Measurements from ENCODE around the gene TNNC1.

TNNC1 gene

DNA sequence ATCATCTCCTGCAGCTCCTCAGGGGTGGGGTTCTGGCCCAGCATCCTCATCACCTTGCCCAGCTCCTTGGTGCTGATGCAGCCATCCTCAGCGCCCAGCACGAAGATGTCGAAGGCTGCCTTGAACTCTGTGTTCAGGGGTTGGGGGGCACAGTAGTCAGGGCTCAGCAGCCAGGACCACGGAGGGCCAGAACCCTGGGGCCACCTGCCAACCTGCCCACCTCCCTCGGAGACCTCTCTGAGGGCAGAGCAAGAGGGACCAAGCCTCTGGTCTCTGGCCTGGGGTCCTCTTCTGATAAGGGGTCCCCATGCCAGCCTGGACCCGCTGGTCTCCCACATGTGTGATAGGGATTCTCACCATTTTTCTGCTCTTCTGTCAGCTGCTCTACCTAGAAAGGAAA lies 1.7 kb downstream of the TNNC1 start:
- H3K9ac ChIP-seq (ENCODE audit: low read length) = no peak overlapping the region
- no peaks in the 10 kb centered on the region for H3K27me3 ChIP-seq (ENCODE audit: control insufficient read depth, insufficient read depth, low read length)
- H3K9me3 ChIP-seq (ENCODE audit: control insufficient read depth, low read length) = no peaks in the 10 kb centered on the region
- H3K4me1 ChIP-seq (ENCODE audit: control insufficient read depth, insufficient read depth, low read length) = peaks cover 47% of the 10 kb centered on the region
- no peak overlapping the region for H3K4me3 ChIP-seq (ENCODE audit: low read length)
- no peaks in the 10 kb centered on the region for H3K36me3 ChIP-seq (ENCODE audit: control insufficient read depth, insufficient read depth, low read length)

DNA sequence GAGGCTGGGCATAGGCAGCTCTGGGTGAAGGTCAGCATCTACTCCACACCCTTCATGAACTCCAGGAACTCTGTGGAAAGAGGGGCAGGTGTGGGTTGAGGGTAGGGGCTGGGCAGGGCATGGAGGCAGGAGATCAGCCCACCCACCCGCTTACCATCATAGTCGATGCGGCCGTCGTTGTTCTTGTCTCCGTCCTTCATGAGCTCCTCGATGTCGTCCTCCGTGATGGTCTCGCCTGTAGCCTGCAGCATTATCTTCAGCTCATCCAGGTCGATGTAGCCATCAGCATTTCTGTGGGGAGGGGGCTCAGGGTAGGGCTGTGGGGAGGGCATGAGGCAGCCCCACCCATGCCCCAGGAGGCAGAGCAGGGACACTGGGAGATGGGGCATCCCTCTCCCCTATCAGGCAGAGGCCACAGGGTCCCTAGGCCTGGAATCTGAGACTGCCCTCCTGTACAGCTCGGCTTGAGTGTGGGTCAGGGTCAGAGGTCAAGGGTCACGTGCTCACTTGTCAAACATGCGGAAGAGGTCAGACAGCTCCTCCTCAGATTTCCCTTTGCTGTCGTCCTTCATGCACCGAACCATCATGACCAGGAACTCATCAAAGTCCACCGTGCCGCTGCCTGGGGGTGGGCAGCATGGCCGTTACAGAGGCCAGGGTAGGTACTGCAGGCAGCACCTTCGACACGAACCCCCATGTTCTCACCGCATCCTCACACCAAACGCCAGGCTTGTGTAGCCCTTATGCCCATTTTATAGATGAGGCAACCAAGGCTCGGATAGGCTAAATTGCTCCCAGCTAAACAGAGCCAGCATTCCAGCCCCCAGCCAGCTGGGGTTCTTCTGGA lies 2.4 kb downstream of the TNNC1 start:
- H3K9me3 ChIP-seq (ENCODE audit: control insufficient read depth, low read length) = no peaks in the 10 kb centered on the region
- no peak overlapping the region for H3K9ac ChIP-seq (ENCODE audit: low read length)
- peaks cover 44% of the 10 kb centered on the region for H3K4me1 ChIP-seq (ENCODE audit: control insufficient read depth, insufficient read depth, low read length)
- H3K27me3 ChIP-seq (ENCODE audit: control insufficient read depth, insufficient read depth, low read length) = no peaks in the 10 kb centered on the region
- H3K36me3 ChIP-seq (ENCODE audit: control insufficient read depth, insufficient read depth, low read length) = no peaks in the 10 kb centered on the region
- no peak overlapping the region for H3K4me3 ChIP-seq (ENCODE audit: low read length)

DNA sequence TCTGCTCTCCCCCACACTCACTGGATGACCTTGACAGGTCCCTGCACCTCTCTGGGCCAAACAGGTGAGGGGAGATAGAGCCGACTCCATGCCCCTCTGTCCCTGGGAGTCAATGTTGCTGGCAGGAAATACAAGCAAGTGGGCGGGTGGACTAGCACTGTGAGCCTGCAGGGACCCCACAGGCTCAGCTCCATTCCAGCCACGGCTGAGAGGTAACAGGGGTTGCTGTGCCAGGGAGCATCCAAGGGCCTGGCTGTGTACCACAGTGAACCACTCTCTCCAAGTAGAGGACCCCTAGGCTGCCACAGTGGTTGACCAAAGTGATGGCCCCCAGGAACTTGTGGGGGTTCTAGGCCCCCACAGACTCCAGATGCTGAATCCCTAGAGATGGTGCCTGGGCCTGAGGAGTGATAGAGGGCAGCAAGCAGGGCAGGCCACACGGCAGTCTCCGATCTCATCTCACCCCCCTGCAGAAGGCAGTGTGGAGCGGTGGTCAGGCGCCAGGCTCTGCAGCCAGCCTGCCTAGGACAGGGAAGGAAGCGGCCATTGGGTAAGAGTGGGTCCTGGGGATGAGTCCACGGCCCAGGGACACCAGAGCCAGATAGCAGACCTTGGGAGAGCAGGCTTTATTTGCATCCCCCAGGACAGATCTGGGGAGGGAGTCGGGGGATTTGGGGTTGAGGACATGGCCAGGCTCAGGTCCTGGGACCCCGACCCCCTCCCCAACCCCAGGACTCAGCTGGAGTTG lies 3.2 kb downstream of the TNNC1 start:
- Histone ChIP-seq H3K9me3 (ENCODE audit: control insufficient read depth, low read length) (no peaks in the 10 kb centered on the region), H3K36me3 (ENCODE audit: control insufficient read depth, insufficient read depth, low read length) (no peaks in the 10 kb centered on the region), H3K4me1 (ENCODE audit: control insufficient read depth, insufficient read depth, low read length) (peaks cover 38% of the 10 kb centered on the region), H3K27me3 (ENCODE audit: control insufficient read depth, insufficient read depth, low read length) (no peaks in the 10 kb centered on the region), H3K4me3 (ENCODE audit: low read length) (no peak overlapping the region), H3K9ac (ENCODE audit: low read length) (no peak overlapping the region)

DNA sequence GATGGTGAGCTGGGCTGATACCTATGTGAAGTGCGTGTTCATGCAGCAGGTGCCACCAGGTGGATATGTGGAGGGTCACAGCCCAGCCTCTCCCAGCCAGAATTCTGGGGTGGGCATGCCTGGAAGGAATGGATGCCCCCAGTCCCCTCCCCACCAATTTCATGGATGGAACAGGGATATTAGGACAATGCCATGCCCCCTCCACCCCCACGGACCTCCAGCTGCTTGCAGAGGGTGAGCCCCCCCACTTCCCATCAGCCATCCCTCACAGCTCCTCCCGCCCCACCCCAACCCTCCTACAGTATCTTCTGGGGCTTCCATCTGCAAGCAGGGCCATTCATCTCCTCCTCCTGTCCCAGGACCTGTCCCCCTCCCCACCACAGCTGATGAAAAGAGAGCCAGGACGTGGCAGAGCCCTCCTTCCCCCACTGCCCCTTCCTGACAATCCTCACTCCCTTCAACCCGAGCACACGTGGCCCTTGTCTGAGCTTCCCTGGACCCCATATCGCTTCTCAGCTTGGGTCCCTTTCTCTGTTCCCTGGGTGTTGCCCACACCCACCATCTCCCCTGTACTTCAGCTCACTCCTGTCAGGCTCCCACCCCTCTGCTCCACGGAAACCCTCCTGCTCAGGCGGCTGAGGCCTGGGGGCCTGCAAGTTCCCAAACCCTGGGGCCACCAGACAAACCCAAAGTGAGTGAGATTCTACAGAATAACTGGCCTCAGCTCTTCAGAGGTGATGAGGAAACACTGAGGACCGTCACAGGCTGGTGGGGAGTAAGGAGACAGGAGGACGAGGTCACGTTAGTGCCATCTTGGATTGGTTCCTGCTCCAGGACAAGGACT lies 6.1 kb downstream of the TNNC1 start:
- peaks cover 33% of the 10 kb centered on the region for H3K4me1 ChIP-seq (ENCODE audit: control insufficient read depth, insufficient read depth, low read length)
- no peak overlapping the region for H3K4me3 ChIP-seq (ENCODE audit: low read length)
- H3K27me3 ChIP-seq (ENCODE audit: control insufficient read depth, insufficient read depth, low read length) = no peaks in the 10 kb centered on the region
- no peaks in the 10 kb centered on the region for H3K9me3 ChIP-seq (ENCODE audit: control insufficient read depth, low read length)
- no peak overlapping the region for H3K9ac ChIP-seq (ENCODE audit: low read length)
- no peaks in the 10 kb centered on the region for H3K36me3 ChIP-seq (ENCODE audit: control insufficient read depth, insufficient read depth, low read length)

DNA sequence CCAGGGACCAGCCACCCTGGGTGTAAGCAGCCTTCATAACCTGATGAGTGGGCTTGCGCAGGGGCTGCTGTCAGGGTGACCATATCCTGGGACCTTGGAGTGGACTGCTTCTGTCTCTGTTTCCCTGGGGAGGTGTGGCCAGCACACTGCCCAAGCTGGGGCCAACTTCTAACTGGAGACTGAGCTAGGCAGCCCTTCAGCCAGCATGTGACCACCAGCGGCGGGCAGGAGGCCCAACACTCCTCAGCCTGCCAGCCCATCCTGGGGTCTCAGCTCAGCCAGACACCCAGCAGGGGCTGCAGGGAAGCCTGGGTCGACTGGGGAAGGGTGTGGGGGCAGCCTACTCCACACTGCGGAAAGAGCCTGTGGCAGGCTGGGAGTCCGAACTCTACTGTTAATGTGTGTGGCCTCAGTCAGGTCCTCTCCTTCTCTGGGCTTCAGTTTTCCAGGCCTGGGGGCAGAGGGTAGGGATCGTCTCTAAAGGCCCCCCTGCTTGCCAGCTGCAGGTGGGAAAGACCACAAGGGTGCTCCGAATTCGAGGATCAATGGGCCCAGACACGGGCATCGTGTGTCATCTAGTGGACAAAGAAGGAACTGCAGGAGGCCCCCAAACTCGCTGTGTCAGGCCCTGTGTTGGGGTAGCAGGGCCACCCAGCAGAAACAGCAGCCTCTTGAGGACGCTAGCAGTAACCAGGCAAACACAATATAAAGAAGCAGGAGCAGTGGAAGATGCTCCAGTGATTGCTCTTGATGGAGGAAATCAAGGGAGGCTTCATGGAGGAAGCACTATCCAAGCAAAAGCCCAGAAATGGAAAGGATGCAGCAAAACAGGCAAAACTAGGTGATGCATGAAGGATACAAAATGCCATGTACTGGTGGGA lies 7.0 kb downstream of the TNNC1 start:
- Histone ChIP-seq H3K9me3 (ENCODE audit: control insufficient read depth, low read length) (no peaks in the 10 kb centered on the region), H3K9ac (ENCODE audit: low read length) (no peak overlapping the region), H3K36me3 (ENCODE audit: control insufficient read depth, insufficient read depth, low read length) (no peaks in the 10 kb centered on the region), H3K27me3 (ENCODE audit: control insufficient read depth, insufficient read depth, low read length) (no peaks in the 10 kb centered on the region), H3K4me3 (ENCODE audit: low read length) (no peak overlapping the region), H3K4me1 (ENCODE audit: control insufficient read depth, insufficient read depth, low read length) (peaks cover 27% of the 10 kb centered on the region)

DNA sequence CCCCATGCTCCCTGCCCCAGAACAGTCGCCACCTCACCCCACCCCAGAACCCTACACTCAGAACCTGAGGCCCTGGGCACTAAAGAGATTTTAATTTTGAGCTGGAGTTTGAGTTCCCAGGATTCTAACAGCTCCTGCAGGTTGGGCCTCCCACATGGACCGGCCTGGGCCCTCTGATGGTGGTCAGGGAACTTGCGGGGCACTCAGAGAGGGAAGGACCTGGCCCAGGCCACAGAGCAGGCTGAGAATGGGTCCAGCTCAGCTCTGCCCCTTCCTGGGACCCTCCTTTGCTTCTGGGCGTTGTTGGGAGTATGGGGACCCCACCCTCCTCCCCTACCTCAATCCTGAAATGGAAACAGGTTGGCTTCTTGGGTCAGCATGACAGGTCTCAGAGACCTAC lies 7.8 kb downstream of the TNNC1 start:
- H3K4me1 ChIP-seq (ENCODE audit: control insufficient read depth, insufficient read depth, low read length) = peaks cover 27% of the 10 kb centered on the region
- no peak overlapping the region for H3K4me3 ChIP-seq (ENCODE audit: low read length)
- no peaks in the 10 kb centered on the region for H3K9me3 ChIP-seq (ENCODE audit: control insufficient read depth, low read length)
- H3K27me3 ChIP-seq (ENCODE audit: control insufficient read depth, insufficient read depth, low read length) = no peaks in the 10 kb centered on the region
- no peak overlapping the region for H3K9ac ChIP-seq (ENCODE audit: low read length)
- H3K36me3 ChIP-seq (ENCODE audit: control insufficient read depth, insufficient read depth, low read length) = no peaks in the 10 kb centered on the region

DNA sequence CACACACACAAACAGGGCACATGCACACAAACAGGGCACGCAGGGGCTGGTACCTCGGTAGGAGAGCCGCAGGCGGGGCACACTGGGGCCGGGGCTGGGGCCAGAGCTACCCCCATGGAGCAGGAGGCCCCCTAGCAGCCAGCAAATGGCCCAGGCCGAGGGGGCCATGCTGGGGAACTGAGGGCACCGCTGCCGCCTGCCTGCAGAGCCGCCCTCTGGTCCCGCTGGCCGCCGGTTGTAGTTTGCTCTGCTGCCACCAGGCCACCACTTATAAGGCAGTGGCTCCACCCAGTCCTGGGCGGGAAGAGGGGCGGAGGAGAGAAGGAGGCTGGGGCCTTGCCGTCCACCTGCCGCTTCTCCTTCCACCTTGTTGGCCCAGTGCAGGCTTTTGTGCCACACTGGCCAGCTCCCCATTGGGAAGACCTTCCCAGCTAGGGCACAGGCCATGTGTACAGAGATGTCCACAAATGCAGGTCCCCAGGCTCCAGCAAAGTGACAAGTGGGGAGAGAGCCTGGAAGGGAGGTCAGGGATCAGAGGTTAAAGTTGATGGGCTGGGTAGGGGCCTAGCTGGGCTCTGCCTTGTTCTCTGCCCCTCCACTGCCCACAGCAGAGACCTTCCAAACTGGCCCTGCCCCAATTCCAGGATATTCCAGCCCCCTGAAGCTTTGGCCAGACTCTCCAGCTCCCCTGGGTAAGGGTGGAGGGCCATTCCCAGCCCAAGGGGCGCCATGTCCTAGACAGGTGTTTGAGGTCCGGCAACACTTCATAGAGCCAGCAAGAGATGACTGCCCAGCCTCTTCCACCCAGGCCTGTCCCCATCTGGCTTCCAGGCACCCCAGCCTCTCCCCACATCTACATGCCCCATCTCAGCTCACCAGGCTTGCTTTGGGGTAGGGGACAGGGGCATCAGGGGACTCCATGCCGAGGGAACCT lies 8.7 kb downstream of the TNNC1 start, which contains the start of gene SEMA3G:
SEMA3G (minus strand) TSS at position 244 of the 934 bp plus-strand sequence; CDS start at position 168, 76 bp downstream.
- Histone ChIP-seq H3K36me3 (ENCODE audit: control insufficient read depth, insufficient read depth, low read length) (no peaks in the 10 kb centered on the region), H3K27me3 (ENCODE audit: control insufficient read depth, insufficient read depth, low read length) (no peaks in the 10 kb centered on the region), H3K9me3 (ENCODE audit: control insufficient read depth, low read length) (no peaks in the 10 kb centered on the region), H3K4me1 (ENCODE audit: control insufficient read depth, insufficient read depth, low read length) (peaks cover 23% of the 10 kb centered on the region), H3K9ac (ENCODE audit: low read length) (no peak within 1 kb of the TSS), H3K4me3 (ENCODE audit: low read length) (no peak within 1 kb of the TSS)

DNA sequence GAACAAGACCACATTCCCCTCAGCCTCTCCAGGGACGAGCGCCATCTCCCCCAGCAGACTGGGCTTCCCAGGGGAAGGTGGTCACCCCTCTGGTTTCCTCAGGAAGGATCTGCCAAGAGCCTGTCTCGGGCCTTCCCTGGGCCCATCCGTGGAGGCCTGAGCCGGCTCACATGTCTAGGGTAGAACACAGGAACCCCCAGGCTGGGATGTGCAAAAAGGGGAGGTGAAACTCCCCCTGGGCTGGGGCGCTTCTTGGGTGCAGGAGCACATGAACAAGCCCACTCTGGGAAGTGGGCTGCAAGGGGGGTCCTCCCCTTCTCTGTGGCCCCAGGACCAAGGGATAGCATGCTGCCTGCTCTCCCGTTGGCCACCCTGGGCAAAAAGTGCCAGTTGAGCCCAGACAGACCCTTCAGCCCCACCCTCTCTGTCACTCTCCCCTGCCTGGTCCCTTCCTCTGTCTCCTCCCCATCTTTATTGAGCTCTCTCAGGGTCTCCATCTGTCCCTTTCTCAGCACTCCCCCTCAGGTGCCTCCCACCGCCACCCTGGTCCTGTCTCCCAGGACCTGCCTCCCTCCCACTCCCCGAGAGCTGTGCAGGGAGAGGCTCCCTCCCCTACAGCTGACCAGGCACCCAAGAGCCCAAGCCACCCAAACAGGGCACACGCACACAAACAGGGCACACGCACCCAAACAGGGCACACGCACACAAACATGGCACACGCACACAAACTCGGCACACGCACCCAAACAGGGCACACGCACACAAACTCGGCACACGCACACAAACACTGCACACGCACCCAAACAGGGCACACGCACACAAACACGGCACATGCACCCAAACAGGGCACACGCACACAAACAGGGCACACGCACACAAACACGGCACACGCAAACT lies 9.8 kb downstream of the TNNC1 start:
- Histone ChIP-seq H3K36me3 (ENCODE audit: control insufficient read depth, insufficient read depth, low read length) (no peaks in the 10 kb centered on the region), H3K27me3 (ENCODE audit: control insufficient read depth, insufficient read depth, low read length) (no peaks in the 10 kb centered on the region), H3K9me3 (ENCODE audit: control insufficient read depth, low read length) (no peaks in the 10 kb centered on the region), H3K4me3 (ENCODE audit: low read length) (no peak overlapping the region), H3K4me1 (ENCODE audit: control insufficient read depth, insufficient read depth, low read length) (peaks cover 18% of the 10 kb centered on the region), H3K9ac (ENCODE audit: low read length) (no peak overlapping the region)

DNA sequence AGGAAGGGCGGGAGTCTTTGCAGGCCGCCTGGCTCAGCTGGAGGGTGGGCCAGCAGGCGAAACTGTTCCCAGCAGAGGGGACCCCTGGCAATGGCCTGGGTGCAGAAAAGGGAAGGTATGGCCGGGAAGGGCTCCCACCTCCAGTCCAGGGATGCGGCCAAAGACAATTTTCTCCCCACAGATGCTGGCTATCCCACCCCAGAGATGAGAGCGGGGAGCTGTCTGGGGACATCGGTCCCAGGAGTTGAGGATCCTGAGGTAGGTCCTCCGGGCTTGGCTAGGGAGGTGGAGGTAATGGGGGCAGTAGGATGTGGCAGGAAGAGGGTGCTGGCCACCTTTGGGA lies 10.6 kb downstream of the TNNC1 start:
- no peaks in the 10 kb centered on the region for H3K27me3 ChIP-seq (ENCODE audit: control insufficient read depth, insufficient read depth, low read length)
- no peaks in the 10 kb centered on the region for H3K9me3 ChIP-seq (ENCODE audit: control insufficient read depth, low read length)
- no peak overlapping the region for H3K9ac ChIP-seq (ENCODE audit: low read length)
- no peak overlapping the region for H3K4me3 ChIP-seq (ENCODE audit: low read length)
- peaks cover 20% of the 10 kb centered on the region for H3K4me1 ChIP-seq (ENCODE audit: control insufficient read depth, insufficient read depth, low read length)
- no peaks in the 10 kb centered on the region for H3K36me3 ChIP-seq (ENCODE audit: control insufficient read depth, insufficient read depth, low read length)
